Left lung (tissue), 14 donors: ENCODE measurements around the gene ZNF471. TPM values are rescaled to one million over a fixed set of nuclear protein-coding genes. Genes with fewer than 3 reads are reported as not detected.
A peak's percentile ranks its signal among the peaks of the same experiment; 100 is the strongest.

Experiments used
- ATAC-seq: fragments of 200-7000 bp; cut with Tn5 transposase; one replicate; pipeline ENCODE4 v1.9.1; 2020; ENCODE audit warnings: moderate library complexity
- DNase-seq, 4 donors: peaks; one replicate each; pipeline ENCODE4 v3.0.0-alpha.2; 2013 to 2020
- H3K27ac ChIP-seq, 2 donors: fragments of 200-600 bp; sonication (generic) in 1 of 2; one replicate each; pipeline versions ENCODE4 v1.5.0 to v1.8.0; 2020 to 2021
- H3K27me3 ChIP-seq, 2 donors: fragments of 200-600 bp; sonication (generic) in 1 of 2; one replicate each; pipeline versions ENCODE4 v1.5.0 to v1.8.0; 2020 to 2021
- H3K36me3 ChIP-seq, 2 donors: fragments of 200-600 bp; sonication (generic) in 1 of 2; one replicate each; pipeline versions ENCODE4 v1.5.0 to v1.8.0; 2020 to 2021
- H3K4me1 ChIP-seq, 2 donors: fragments of 200-600 bp; one replicate each; pipeline ENCODE4 v1.8.0; 2021
- H3K4me3 ChIP-seq, 2 donors: fragments of 200-600 bp; sonication (generic) in 1 of 2; one replicate each; pipeline versions ENCODE4 v1.5.0 to v1.8.0; 2020 to 2021; ENCODE audit warnings: mild to moderate bottlenecking in 1 of 2
- H3K9me3 ChIP-seq, 2 donors: fragments of 200-600 bp; sonication (generic) in 1 of 2; one replicate each; pipeline versions ENCODE4 v1.5.0 to v1.8.0; 2020 to 2021
- CTCF ChIP-seq, 2 donors: fragments of 200-600 bp; sonication (generic) in 1 of 2; IDR thresholded peaks; one replicate each; pipeline versions ENCODE4 v1.5.0 to v1.8.0; 2021; ENCODE audit warnings: antibody characterized with exemption in 2 of 2
- intact Hi-C, 2 donors: fragments of 100-400 bp; cut with DNase I; formaldehyde crosslinking; loops; one replicate each; pipeline versions ENCODE4 v1.11.2 to v1.14.2; 2022
- long read RNA-seq, 12 donors: library from polyadenylated mRNA in 2 of 12; unstranded in 2 of 12; transcript quantifications; one replicate each; pipeline ENCODE4 v2.0.0 and lab custom pipeline, GENCODE V29; 2019 to 2026
- polyA plus RNA-seq, 6 donors: library from polyadenylated mRNA; unstranded; fragments of 120-200 nt; gene quantifications; one replicate each; pipeline ENCODE4 v1.2.1, GENCODE V29; 2013; ENCODE audit not compliant: insufficient read length in 6 of 6
- total RNA-seq, 2 donors: library from RNA; stranded (reverse); fragmentation: NEBNext Ultra II Directional; extraction: Animal tissue kit (Norgen Biotek cat#: 25700); gene quantifications; one replicate each; pipeline ENCODE4 v1.2.1, GENCODE V29; 2021
- donor health status: DM: no; HTN: yes; CAD: no.
- donor health status: DM: no; HTN: no; CAD: no.

ZNF471 gene
- total RNA-seq, result 1 to 10 TPM; 2.8 to 7.2 TPM
- polyA plus RNA-seq, result 10 to 100 TPM; 31.1 to 47.6 (median 37.1) TPM
- long read RNA-seq, donor 1, full-length matches to known transcripts, result 1 of 1 reads
- long read RNA-seq, donor 1, partial matches to known transcripts, result 0 of 1 reads
- long read RNA-seq, donor 1, other reads (novel, unspliced or antisense), result 0 of 1 reads
- long read RNA-seq, donor 2, full-length matches to known transcripts, result 1 of 1 reads
- long read RNA-seq, donor 2, partial matches to known transcripts, result 0 of 1 reads
- long read RNA-seq, donor 2, other reads (novel, unspliced or antisense), result 0 of 1 reads
- long read RNA-seq, donor 3, full-length matches to known transcripts, result 1 of 1 reads
- long read RNA-seq, donor 3, partial matches to known transcripts, result 0 of 1 reads
- long read RNA-seq, donor 3, other reads (novel, unspliced or antisense), result 0 of 1 reads
- long read RNA-seq, donor 4, result 0 reads
- long read RNA-seq, donor 5, full-length matches to known transcripts, result 1 of 1 reads
- long read RNA-seq, donor 5, partial matches to known transcripts, result 0 of 1 reads
- long read RNA-seq, donor 5, other reads (novel, unspliced or antisense), result 0 of 1 reads
- long read RNA-seq, donor 6, full-length matches to known transcripts, result 3 of 3 reads
- long read RNA-seq, donor 6, partial matches to known transcripts, result 0 of 3 reads
- long read RNA-seq, donor 6, other reads (novel, unspliced or antisense), result 0 of 3 reads
- long read RNA-seq, donor 7, result 0 reads
- long read RNA-seq, donor 8, full-length matches to known transcripts, result 1 of 1 reads
- long read RNA-seq, donor 8, partial matches to known transcripts, result 0 of 1 reads
- long read RNA-seq, donor 8, other reads (novel, unspliced or antisense), result 0 of 1 reads
- long read RNA-seq, donor 9, result 0 reads
- long read RNA-seq, donor 10, result 0 reads
- long read RNA-seq, donor 11, result 0 reads
- long read RNA-seq, donor 12, full-length matches to known transcripts, result 1 of 1 reads
- long read RNA-seq, donor 12, partial matches to known transcripts, result 0 of 1 reads
- long read RNA-seq, donor 12, other reads (novel, unspliced or antisense), result 0 of 1 reads

DNA sequence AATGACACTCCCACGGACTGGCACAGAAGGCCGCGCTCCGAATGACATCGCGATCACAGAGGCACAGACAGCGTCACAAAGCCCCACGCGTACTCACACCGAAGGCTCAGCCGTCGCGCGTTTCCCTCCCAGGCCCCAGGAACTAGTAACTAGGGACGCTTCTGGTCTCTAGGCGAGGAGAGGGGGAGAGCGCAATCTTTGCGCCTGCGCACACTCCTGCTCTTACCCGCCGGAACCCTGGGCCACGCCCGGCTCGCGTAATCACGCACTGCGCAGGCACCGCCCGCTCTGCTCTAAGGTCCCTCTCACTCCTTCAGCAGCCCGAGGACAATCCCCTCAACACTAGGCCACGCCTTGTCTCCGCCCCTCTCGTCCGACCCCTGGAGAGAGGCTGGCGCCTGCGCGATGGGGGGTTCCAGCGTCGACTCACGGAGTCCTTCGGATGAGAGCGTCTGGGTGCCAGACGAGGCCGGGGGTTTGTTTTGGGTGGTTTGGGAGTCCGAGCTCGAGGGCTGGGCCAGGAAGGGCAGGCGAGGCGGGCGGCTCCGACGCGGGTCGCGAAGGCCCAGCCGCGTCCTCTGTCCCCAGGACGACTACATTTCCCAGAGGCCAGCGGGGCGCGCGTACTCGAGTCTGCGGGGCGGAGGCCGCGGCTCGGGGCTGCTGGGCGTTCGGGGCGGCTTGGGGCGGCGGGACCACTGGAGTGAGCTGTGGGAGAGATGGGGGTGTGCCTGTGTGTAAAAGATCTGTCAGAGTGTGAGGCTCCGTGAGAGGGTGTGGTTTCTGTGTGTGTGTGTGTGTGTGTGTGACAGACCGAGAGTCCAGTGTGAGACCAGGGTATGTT, at the start of gene ZNF471:
ZNF471 (plus strand) TSS at position 410 of the 844 bp plus-strand sequence. CDS start 3,717 bp downstream, outside the sequence.
- DNase-seq, result peak; percentile 97 to 100 (median 98)

GRCh38 chr19:56474308-56474707, 33.3 kb upstream of the ZNF471 start:
- no peak for TF ChIP-seq CTCF (IDR thresholded peaks at IDR 0.05)
- Histone ChIP-seq H3K4me3 (no peak overlapping the region), H3K4me1 (no peaks in the 10 kb centered on the region), H3K27me3 (peaks cover 0 to 26% of the 10 kb centered on the region in 2 donors), H3K36me3 (peaks cover 0 to 26% of the 10 kb centered on the region in 2 donors), H3K9me3 (peaks cover 0 to 86% of the 10 kb centered on the region in 2 donors), H3K27ac (no peak overlapping the region)
- DNase-seq (no peak), ATAC-seq (no peak)
- intact Hi-C loops, result no loop called here

More for the DNA sequence above, at the start of gene ZNF471:
- TF ChIP-seq CTCF (IDR thresholded peaks at IDR 0.05), result no peak
- Histone ChIP-seq H3K27ac (peak within 1 kb of the TSS; percentile 91 to 97), H3K4me1 (peaks cover 0 to 4% of the 10 kb centered on the region in 2 donors), H3K4me3 (peak within 1 kb of the TSS; percentile 52 to 58), H3K36me3 (peaks cover 0 to 2% of the 10 kb centered on the region in 2 donors), H3K9me3 (peaks cover 0 to 81% of the 10 kb centered on the region in 2 donors), H3K27me3 (no peaks in the 10 kb centered on the region)
- intact Hi-C loops, result no loop called here
- ATAC-seq, result peak; percentile 100

GRCh38 chr19:56476093-56476492, 31.6 kb upstream of the ZNF471 start:
- Histone ChIP-seq H3K36me3 (peaks cover 0 to 17% of the 10 kb centered on the region in 2 donors), H3K4me3 (no peak overlapping the region), H3K9me3 (peaks cover 0 to 85% of the 10 kb centered on the region in 2 donors), H3K27ac (no peak overlapping the region), H3K27me3 (peaks cover 0 to 26% of the 10 kb centered on the region in 2 donors), H3K4me1 (no peaks in the 10 kb centered on the region)
- DNase-seq (peak in 1 of 4 donors; percentile 1), ATAC-seq (no peak)
- no peak for TF ChIP-seq CTCF (IDR thresholded peaks at IDR 0.05)
- intact Hi-C loops, result no loop called here

DNA sequence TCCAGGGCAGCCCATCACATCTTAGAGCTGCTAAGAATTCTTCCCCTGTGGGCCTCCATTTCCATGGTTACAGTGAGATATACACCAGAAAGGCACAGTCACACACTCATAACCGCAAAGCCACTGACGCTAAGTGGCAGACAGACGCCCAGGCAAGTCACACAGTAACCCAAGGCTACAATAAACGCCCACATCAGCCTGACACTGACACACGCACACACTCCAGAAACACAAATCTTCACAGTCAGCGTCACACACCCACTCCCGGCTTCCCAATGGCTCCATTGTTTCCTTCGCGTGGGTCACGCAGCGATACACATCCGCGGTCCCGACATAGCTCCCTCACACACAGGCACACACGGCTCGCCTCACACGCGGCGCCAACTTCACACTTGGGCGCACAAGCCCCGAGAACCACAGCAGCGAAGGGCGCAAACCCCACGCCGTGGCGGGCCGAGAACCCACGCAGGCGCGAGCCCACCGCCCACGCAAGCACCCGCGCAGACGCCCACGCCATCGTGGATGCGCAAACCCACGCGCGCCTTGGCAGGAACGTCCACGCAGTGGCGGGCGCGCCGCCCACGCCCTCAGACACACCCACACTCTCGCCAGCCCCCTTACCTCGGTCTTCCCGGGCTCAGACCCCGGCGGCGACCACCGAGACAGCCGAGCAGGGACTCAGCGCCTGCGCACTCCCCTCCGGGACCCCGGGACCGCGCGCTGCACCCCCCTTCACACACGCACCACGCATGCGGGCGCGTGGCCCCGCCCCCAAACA, 30.8 kb upstream of the ZNF471 start, which contains the start of gene ZNF667:
ZNF667 (minus strand) TSS at position 695 of the 778 bp plus-strand sequence. CDS start 14,975 bp downstream, outside the sequence.
- Histone ChIP-seq H3K27me3 (peaks cover 0 to 26% of the 10 kb centered on the region in 2 donors), H3K9me3 (peaks cover 0 to 85% of the 10 kb centered on the region in 2 donors), H3K36me3 (peaks cover 0 to 10% of the 10 kb centered on the region in 2 donors), H3K4me3 (peak within 1 kb of the TSS; percentile 53 to 60), H3K4me1 (no peaks in the 10 kb centered on the region), H3K27ac (peak within 1 kb of the TSS; percentile 57)
- ATAC-seq (peak; percentile 4), DNase-seq (peak in 3 of 4 donors; percentile 41 to 84 (median 69))
- no peak for TF ChIP-seq CTCF (IDR thresholded peaks at IDR 0.05)
- intact Hi-C loops, result no loop called here
